Measurements from ENCODE around the gene RNF214.
"Not testable (repeated sequence)": the region's sequence is repeated elsewhere in the genome, so short reads cannot be mapped to it uniquely, and the experiment has no call there.

The RNF214 gene

GRCh38 chr11:117232092-117232878, at the start of gene RNF214:
Gene RNF214, plus strand, starts transcription at chr11:117232671. Its CDS starts 1,602 bp downstream, at chr11:117234273.
- DNase-seq (ENCODE audit: low spot score) = peak; percentile 81

GRCh38 chr11:117183178-117183577, 49.3 kb upstream of the RNF214 start:
- DNase-seq (ENCODE audit: low spot score) = not testable (repeated sequence)

- no peak for DNase-seq (ENCODE audit: low spot score)
Measured at GRCh38 chr11:117183724-117184349, 48.6 kb upstream of the RNF214 start.

- no peak for DNase-seq (ENCODE audit: low spot score)
Measured at GRCh38 chr11:117185736-117186430, 46.6 kb upstream of the RNF214 start.

GRCh38 chr11:117186431-117186761, 46.1 kb upstream of the RNF214 start:
- DNase-seq (ENCODE audit: low spot score) = no peak

GRCh38 chr11:117187007-117187406, 45.5 kb upstream of the RNF214 start:
- DNase-seq (ENCODE audit: low spot score) = no peak

GRCh38 chr11:117187428-117187798, 45.1 kb upstream of the RNF214 start:
- DNase-seq (ENCODE audit: low spot score) = no peak

- no peak for DNase-seq (ENCODE audit: low spot score)
Measured at GRCh38 chr11:117187799-117188481, 44.5 kb upstream of the RNF214 start.

- DNase-seq (ENCODE audit: low spot score) = no peak
Measured at GRCh38 chr11:117188620-117189081, 43.8 kb upstream of the RNF214 start.

GRCh38 chr11:117189191-117189940, 43.1 kb upstream of the RNF214 start:
- no peak for DNase-seq (ENCODE audit: low spot score)

- DNase-seq (ENCODE audit: low spot score) = no peak
Measured at GRCh38 chr11:117189941-117190544, 42.4 kb upstream of the RNF214 start.

GRCh38 chr11:117191680-117192400, 40.6 kb upstream of the RNF214 start:
- DNase-seq (ENCODE audit: low spot score) = no peak

- DNase-seq (ENCODE audit: low spot score) = no peak
Measured at GRCh38 chr11:117192401-117192875, 40.0 kb upstream of the RNF214 start.

GRCh38 chr11:117193130-117194020, 39.1 kb upstream of the RNF214 start:
- DNase-seq (ENCODE audit: low spot score) = no peak

- DNase-seq (ENCODE audit: low spot score) = no peak
Measured at GRCh38 chr11:117194267-117194666, 38.2 kb upstream of the RNF214 start.

- no peak for DNase-seq (ENCODE audit: low spot score)
Measured at GRCh38 chr11:117195258-117195657, 37.2 kb upstream of the RNF214 start.

GRCh38 chr11:117195761-117196160, 36.7 kb upstream of the RNF214 start:
- DNase-seq (ENCODE audit: low spot score) = no peak

GRCh38 chr11:117197006-117197405, 35.5 kb upstream of the RNF214 start:
- no peak for DNase-seq (ENCODE audit: low spot score)

Data from LoVo (cell line).